Left lung (tissue), 10 donors: ENCODE results near the gene TBX3. TPM values are rescaled to one million over a fixed set of nuclear protein-coding genes. Genes with fewer than 3 reads are reported as not detected.

ENCODE experiments used
- ATAC-seq: fragments of 200-7000 bp; cut with Tn5 transposase; one replicate; pipeline ENCODE4 v1.9.1; 2020; ENCODE audit warnings: moderate library complexity
- DNase-seq, 4 donors: peaks; one replicate each; pipeline ENCODE4 v3.0.0-alpha.2; 2013 to 2020
- H3K27ac ChIP-seq, 2 donors: fragments of 200-600 bp; sonication (generic) in 1 of 2; one replicate each; pipeline versions ENCODE4 v1.5.0 to v1.8.0; 2020 to 2021
- H3K27me3 ChIP-seq, 2 donors: fragments of 200-600 bp; sonication (generic) in 1 of 2; one replicate each; pipeline versions ENCODE4 v1.5.0 to v1.8.0; 2020 to 2021
- H3K36me3 ChIP-seq, 2 donors: fragments of 200-600 bp; sonication (generic) in 1 of 2; one replicate each; pipeline versions ENCODE4 v1.5.0 to v1.8.0; 2020 to 2021
- H3K4me1 ChIP-seq, 2 donors: fragments of 200-600 bp; one replicate each; pipeline ENCODE4 v1.8.0; 2021
- H3K4me3 ChIP-seq, 2 donors: fragments of 200-600 bp; sonication (generic) in 1 of 2; one replicate each; pipeline versions ENCODE4 v1.5.0 to v1.8.0; 2020 to 2021; ENCODE audit warnings: mild to moderate bottlenecking in 1 of 2
- H3K9me3 ChIP-seq, 2 donors: fragments of 200-600 bp; sonication (generic) in 1 of 2; one replicate each; pipeline versions ENCODE4 v1.5.0 to v1.8.0; 2020 to 2021
- CTCF ChIP-seq, 2 donors: fragments of 200-600 bp; sonication (generic) in 1 of 2; IDR thresholded peaks; one replicate each; pipeline versions ENCODE4 v1.5.0 to v1.8.0; 2021; ENCODE audit warnings: antibody characterized with exemption in 2 of 2
- intact Hi-C, 2 donors: fragments of 100-400 bp; cut with DNase I; formaldehyde crosslinking; loops; one replicate each; pipeline versions ENCODE4 v1.11.2 to v1.14.2; 2022
- polyA plus RNA-seq, 6 donors: library from polyadenylated mRNA; unstranded; fragments of 120-200 nt; gene quantifications; one replicate each; pipeline ENCODE4 v1.2.1, GENCODE V29; 2013; ENCODE audit not compliant: insufficient read length in 6 of 6
- total RNA-seq, 2 donors: library from RNA; stranded (reverse); fragmentation: NEBNext Ultra II Directional; extraction: Animal tissue kit (Norgen Biotek cat#: 25700); gene quantifications; one replicate each; pipeline ENCODE4 v1.2.1, GENCODE V29; 2021
- donor health status: DM: no; HTN: yes; CAD: no.
- donor health status: DM: no; HTN: no; CAD: no.

The TBX3 gene
- total and polyA plus RNA-seq, 8 donors, result 28.3 to 109 (median 104) TPM

GRCh38 chr12:114696443-114697242 is 12.7 kb upstream of the TBX3 start:
- ATAC-seq (no peak), DNase-seq (no peak)
- TF ChIP-seq CTCF (IDR thresholded peaks at IDR 0.05), result no peak
- Histone ChIP-seq H3K27ac (no peak overlapping the region), H3K4me3 (no peak overlapping the region), H3K4me1 (no peaks in the 10 kb centered on the region), H3K27me3 (peaks cover 35 to 100% of the 10 kb centered on the region in 2 donors), H3K36me3 (no peaks in the 10 kb centered on the region), H3K9me3 (no peaks in the 10 kb centered on the region)
- intact Hi-C loops, result no loop called here

- TF ChIP-seq CTCF (IDR thresholded peaks at IDR 0.05), result no peak
- Histone ChIP-seq H3K9me3 (no peaks in the 10 kb centered on the region), H3K27ac (no peak overlapping the region), H3K4me1 (no peaks in the 10 kb centered on the region), H3K27me3 (peaks cover 37 to 100% of the 10 kb centered on the region in 2 donors), H3K36me3 (no peaks in the 10 kb centered on the region), H3K4me3 (no peak overlapping the region)
- DNase-seq (no peak), ATAC-seq (no peak)
- intact Hi-C loops, result no loop called here
Observed at GRCh38 chr12:114695305-114695592, 11.3 kb upstream of the TBX3 start.

- Histone ChIP-seq H3K4me3 (no peak overlapping the region), H3K27ac (no peak overlapping the region), H3K9me3 (no peaks in the 10 kb centered on the region), H3K27me3 (peaks cover 31 to 100% of the 10 kb centered on the region in 2 donors), H3K36me3 (no peaks in the 10 kb centered on the region), H3K4me1 (no peaks in the 10 kb centered on the region)
- no peak for ATAC-seq
- intact Hi-C loops, result no loop called here
- no peak for DNase-seq
- no peak for TF ChIP-seq CTCF (IDR thresholded peaks at IDR 0.05)
Observed at GRCh38 chr12:114694436-114695304, 10.7 kb upstream of the TBX3 start.

- Histone ChIP-seq H3K27me3 (peaks cover 25 to 100% of the 10 kb centered on the region in 2 donors), H3K27ac (no peak overlapping the region), H3K9me3 (no peaks in the 10 kb centered on the region), H3K4me1 (no peaks in the 10 kb centered on the region), H3K36me3 (no peaks in the 10 kb centered on the region), H3K4me3 (no peak overlapping the region)
- TF ChIP-seq CTCF (IDR thresholded peaks at IDR 0.05), result no peak
- DNase-seq (no peak), ATAC-seq (no peak)
- intact Hi-C loops, result no loop called here
Observed at GRCh38 chr12:114693532-114693931, 9.6 kb upstream of the TBX3 start.

- Histone ChIP-seq H3K36me3 (no peaks in the 10 kb centered on the region), H3K9me3 (no peaks in the 10 kb centered on the region), H3K4me3 (peak overlapping the region; percentile 18 to 21), H3K27ac (no peak overlapping the region), H3K27me3 (peaks cover 27 to 100% of the 10 kb centered on the region in 2 donors), H3K4me1 (no peaks in the 10 kb centered on the region)
- no peak for DNase-seq
- no peak for ATAC-seq
- intact Hi-C loops, result no loop called here
- no peak for TF ChIP-seq CTCF (IDR thresholded peaks at IDR 0.05)
Observed at GRCh38 chr12:114693059-114693531, 9.1 kb upstream of the TBX3 start.
